Mononuclear cell (primary cell): Measurements from ENCODE around the gene LYVE1. TPM values are rescaled to one million over a fixed set of nuclear protein-coding genes. Genes with fewer than 3 reads are reported as not detected.
"Not testable (repeated sequence)": the region's sequence is repeated elsewhere in the genome, so short reads cannot be mapped to it uniquely, and the experiment has no call there.

Source experiments
- H3K27me3 ChIP-seq: 2 replicates; pipeline ENCODE4 v1.6.0; 2011; ENCODE audit warnings: low read length, control low read depth; ENCODE audit not compliant: insufficient read depth
- H3K4me1 ChIP-seq: 2 replicates; pipeline ENCODE4 v1.5.1; 2011; ENCODE audit warnings: mild to moderate bottlenecking, low read length, control low read depth; ENCODE audit not compliant: insufficient read depth
- H3K4me3 ChIP-seq: 2 replicates; pipeline ENCODE4 v1.5.1; 2011; ENCODE audit warnings: mild to moderate bottlenecking, low read length, moderate library complexity
- H3K9me3 ChIP-seq: 2 replicates; pipeline ENCODE4 v1.5.1; 2011; ENCODE audit warnings: low read depth, mild to moderate bottlenecking, control low read depth, low read length
- total RNA-seq: library from RNA; depleted of rRNA; stranded (reverse); fragments of >200 nt; gene quantifications from one replicate; pipeline ENCODE4 v1.2.3, GENCODE V29; 2012

Gene LYVE1
- total RNA-seq, 1 donor: under 0.01 TPM

DNA sequence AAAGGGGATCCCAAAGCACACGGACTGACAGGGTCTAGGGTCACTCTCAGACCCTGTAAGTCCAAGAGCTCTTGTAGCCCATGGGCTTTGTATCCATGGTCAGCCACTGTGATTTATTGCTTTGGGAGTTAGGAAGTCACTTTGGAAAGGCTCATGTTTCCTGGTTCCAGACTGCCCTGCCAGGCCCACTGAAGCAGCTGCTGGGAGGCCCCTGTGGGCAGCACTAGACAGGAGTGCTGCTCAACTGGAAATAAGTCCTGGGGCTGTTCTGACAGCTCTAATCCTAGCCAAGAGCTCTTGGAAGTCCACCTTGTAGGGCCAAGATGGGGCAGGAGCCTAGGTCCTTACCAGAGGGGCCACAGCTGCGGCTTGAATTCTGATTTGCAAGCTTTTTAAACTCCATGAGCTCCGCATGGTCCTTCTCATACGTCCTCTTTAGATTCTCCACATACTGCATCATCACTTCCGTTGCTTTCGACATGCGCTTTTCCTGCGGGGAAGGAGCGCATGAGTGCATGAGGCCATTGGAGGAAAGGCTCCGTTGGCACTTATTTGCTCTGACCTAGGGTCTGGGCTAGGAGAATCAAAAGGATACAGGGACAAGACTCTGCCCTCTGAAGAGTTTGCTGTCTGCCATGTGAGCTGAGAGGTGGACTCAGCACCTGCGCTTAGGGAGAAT, 32.2 kb upstream of the LYVE1 start:
- peaks cover 93% of the 10 kb centered on the region for H3K4me1 ChIP-seq

DNA sequence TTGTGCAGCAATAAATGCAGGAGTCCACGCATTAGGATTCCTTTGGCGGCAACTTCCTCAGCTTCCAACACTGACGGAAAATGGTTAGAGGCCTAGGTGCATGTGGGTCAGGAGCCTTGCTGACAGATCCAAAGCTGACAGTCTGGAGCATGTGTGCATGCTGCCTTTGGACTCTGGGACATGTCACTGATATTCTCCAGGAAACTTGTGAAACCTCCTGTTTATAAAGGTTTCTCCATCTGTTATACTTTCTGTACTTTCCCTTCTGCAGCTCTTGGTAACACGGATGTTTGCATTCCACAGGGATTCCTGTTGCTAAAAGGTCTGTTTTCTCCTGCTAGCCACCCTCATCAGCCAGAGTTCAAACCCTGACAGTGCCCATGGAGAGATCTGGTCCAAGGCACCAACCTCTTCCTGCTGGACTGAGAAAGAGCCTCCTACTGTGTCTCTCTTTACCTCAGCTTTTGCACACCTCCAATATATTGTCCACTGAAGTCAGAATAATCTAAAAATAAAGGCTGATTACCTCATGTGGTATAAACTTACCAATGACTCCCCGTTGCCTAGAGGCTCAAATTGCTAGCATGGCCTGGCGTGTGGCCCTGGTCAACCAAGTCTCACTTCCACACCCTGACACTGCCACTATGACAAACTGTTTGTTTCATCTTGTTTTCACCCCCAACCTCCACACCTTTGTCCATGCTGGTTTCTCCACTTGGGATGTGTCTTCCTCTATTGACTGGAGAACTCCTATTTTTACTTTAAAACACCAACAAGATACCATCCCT, 31.1 kb upstream of the LYVE1 start:
- H3K4me1 ChIP-seq: peaks cover 81% of the 10 kb centered on the region
- no peak overlapping the region for H3K4me3 ChIP-seq
- no peaks in the 10 kb centered on the region for H3K9me3 ChIP-seq
- no peaks in the 10 kb centered on the region for H3K27me3 ChIP-seq

More for the DNA sequence above, 32.2 kb upstream of the LYVE1 start:
- no peak overlapping the region for H3K4me3 ChIP-seq
- no peaks in the 10 kb centered on the region for H3K9me3 ChIP-seq
- no peaks in the 10 kb centered on the region for H3K27me3 ChIP-seq

DNA sequence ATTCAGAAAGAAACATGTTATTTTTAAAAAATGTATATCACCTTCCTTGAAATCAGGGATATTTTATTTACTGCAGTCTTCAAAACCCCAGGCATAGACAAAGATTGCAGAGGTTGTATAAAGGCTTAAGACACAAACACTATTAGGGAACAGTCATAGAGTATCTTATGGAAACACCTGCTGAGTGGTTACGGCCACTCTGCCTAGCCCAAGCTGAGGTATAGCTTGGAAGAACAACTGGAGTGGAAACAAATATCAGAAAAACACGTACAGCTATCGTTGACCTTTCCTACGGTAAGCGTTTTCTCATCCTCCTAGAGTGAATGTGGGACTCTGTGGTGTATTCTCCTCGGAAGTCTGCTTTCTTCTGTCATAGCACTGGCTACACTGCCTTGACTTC, 30.4 kb upstream of the LYVE1 start:
- Histone ChIP-seq H3K4me3 (no peak overlapping the region), H3K4me1 (peaks cover 74% of the 10 kb centered on the region), H3K9me3 (no peaks in the 10 kb centered on the region), H3K27me3 (no peaks in the 10 kb centered on the region)

DNA sequence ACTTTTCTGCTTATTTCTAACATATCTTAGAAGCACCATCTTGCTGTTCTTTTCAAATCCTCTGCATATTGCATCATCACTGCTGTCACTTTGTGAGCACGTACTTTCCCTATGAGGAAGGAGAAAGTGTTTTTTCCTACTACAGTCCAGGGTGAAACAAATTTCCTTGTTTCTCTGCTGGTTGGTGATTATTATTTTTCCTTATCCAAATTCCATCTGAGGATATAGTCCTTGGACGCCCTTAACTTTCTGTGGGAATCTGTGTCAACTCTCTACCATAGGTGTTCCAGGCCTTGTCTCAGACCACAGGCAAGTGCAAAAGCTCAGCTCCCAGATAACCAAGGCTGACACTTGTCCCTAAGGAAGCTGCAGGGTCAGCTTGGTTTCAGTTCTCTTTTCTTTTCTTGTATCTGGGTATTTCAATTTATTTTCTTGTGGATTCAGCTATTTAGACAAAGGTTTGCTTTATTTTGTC, 29.4 kb upstream of the LYVE1 start:
- Histone ChIP-seq H3K4me3 (no peak overlapping the region), H3K9me3 (no peaks in the 10 kb centered on the region), H3K4me1 (peaks cover 72% of the 10 kb centered on the region), H3K27me3 (no peaks in the 10 kb centered on the region)

DNA sequence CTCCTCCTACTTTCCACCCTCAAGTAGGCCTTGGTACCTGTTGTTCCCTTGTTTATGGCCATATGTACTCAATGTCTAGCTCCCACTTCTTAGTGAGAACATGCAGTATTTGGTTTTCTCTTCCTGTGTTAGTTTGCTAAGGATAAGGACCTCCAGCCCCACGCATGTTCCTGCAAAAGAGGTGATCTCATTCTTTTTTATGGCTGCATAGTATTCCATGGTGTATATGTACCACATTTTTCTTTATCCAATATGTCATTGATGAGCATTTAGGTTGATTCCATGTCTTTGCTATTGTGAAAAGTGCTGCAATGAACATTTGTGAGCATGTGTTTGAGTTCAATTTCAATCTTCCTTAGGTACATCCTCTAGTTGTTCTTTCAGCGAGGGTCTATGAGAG, 27.4 kb upstream of the LYVE1 start:
- H3K27me3 ChIP-seq, H3K4me3 ChIP-seq, H3K9me3 ChIP-seq: not testable (repeated sequence)
- peaks cover 69% of the 10 kb centered on the region for H3K4me1 ChIP-seq

DNA sequence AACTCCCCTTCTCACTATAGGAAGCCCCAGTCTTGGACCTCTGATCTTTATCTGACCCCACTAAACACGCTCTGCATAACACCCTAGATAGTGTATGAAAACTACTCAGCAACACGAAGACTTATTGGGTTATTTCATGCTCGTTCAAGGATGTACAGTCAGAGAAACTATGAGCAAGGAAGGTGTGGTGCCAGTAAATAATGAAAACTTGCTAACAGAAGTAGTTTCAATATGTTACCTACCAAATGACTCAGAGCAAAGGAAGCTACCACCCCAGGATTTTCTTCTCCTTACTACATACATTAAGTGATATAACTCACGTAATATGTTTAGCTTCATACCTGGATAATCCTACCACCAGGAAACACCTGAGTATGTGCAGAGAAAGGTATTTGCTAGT, 25.9 kb upstream of the LYVE1 start:
- Histone ChIP-seq H3K27me3 (no peaks in the 10 kb centered on the region), H3K9me3 (no peaks in the 10 kb centered on the region), H3K4me1 (peaks cover 55% of the 10 kb centered on the region), H3K4me3 (no peak overlapping the region)

DNA sequence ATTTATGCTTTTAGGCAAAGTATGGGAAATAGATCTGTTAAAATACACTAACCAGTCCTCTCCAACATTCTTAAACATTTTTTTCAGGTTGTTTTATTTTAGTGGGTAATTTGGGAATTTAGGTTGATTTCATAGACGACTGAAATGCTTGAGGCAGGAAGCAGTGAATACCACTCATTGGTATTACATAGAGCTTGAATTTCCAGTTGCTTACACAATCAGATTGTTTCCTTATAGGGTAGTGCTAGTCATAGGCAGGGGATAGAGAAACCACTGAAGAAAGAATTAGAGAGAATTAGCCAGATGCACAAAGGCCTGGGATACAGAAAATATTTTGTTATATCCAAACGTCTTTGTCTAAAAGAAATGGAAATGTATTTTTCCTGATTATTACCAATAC, 23.9 kb upstream of the LYVE1 start:
- Histone ChIP-seq H3K4me3 (no peak overlapping the region), H3K27me3 (no peaks in the 10 kb centered on the region), H3K4me1 (peaks cover 37% of the 10 kb centered on the region), H3K9me3 (no peaks in the 10 kb centered on the region)

DNA sequence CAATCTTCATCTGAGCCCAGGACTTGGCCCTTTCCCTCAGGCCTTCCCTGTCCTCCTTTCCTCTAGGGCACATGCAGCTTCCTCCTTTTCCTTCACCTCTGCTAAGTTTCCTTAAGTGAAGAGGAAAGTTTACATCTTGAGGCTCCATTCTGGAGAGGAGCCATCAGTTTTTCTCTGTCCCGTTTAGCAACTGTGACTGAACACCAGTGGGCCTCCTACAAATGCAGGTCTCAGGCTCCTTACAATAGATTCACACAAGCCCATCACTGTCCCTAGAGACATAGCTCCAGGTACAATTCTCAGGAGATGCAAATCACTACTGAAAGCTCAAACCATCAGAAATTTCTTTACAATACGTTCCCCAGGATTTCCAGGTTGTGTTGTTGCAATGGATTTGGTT, 23.3 kb upstream of the LYVE1 start:
- no peak overlapping the region for H3K4me3 ChIP-seq
- H3K4me1 ChIP-seq: peaks cover 31% of the 10 kb centered on the region
- no peaks in the 10 kb centered on the region for H3K9me3 ChIP-seq
- no peaks in the 10 kb centered on the region for H3K27me3 ChIP-seq

DNA sequence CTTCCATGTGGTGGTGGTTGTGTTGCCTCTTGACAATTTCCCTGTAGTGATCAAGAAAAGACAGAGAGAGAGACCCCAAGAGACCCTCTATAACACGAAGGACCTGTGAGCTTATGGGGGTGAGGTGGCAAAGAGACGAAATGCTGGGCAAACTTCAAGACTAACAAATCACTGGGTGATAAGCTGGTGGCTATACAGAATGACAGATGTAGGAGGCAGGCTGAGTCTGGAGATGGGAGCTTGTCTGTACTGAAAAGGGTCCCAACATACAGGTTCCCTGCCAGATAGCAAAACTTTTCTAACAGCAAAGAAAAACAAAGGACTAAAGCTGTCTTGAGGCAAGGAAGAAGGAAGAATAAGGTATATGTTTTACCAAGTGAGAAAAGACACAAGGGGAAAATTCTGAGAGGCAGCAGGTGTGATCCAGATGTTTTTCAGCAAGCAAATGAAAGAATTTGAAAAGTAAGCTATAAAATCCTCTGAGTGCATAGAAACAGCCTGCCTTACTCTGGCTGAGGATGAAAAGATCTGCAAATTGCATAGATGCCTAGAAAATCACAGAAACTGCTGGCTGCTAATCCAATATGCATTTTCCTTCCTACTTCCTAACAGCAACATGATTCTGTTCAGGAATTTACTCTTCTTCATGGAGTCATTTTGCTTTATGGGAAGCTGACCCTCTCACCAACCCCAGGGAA, 21.9 kb upstream of the LYVE1 start:
- peaks cover 25% of the 10 kb centered on the region for H3K4me1 ChIP-seq
- no peaks in the 10 kb centered on the region for H3K27me3 ChIP-seq

DNA sequence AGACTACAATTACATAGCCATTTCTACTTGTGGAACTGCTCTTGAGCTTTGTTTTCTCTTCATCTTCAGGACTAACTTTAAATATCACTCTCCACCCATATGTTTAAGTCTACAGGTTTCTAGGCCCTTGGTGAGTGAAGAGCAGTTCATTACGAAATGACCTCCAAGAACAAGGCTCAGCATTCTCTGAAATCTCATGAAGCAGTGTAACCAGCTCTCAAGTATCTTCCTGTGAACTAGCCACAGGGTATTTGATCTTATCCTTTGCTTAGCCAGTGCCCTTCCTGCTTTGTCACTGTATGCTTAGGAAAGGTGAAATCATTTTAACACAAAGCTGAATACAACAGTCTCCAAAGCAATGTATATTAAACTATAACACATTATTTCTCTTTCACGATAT, 20.4 kb upstream of the LYVE1 start:
- H3K4me3 ChIP-seq: no peak overlapping the region
- H3K9me3 ChIP-seq: no peaks in the 10 kb centered on the region
- no peaks in the 10 kb centered on the region for H3K27me3 ChIP-seq

More for the DNA sequence above, 21.9 kb upstream of the LYVE1 start:
- H3K9me3 ChIP-seq: no peaks in the 10 kb centered on the region
- no peak overlapping the region for H3K4me3 ChIP-seq

DNA sequence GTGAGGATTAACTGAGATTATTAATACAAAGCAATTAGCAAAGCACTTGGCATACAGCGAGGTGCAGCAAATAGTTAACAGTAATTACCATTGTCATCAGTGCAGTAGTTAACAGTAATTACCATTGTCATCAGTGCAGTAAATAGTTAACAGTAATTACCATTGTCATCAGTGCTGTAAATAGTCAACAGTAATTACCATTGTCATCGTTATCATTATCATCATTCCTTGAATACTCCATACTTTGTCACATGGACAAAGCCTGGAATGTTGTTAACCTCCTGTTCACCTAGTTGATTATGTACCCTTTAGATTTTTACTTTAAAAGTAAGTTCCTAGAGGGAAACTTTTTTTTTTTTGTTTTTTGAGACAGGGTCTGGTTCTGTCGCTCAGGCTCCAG, 19.5 kb upstream of the LYVE1 start:
- Histone ChIP-seq H3K9me3 (no peaks in the 10 kb centered on the region), H3K4me1 (peaks cover 32% of the 10 kb centered on the region), H3K27me3 (no peaks in the 10 kb centered on the region), H3K4me3 (no peak overlapping the region)

More for the DNA sequence above, 20.4 kb upstream of the LYVE1 start:
- peaks cover 29% of the 10 kb centered on the region for H3K4me1 ChIP-seq

DNA sequence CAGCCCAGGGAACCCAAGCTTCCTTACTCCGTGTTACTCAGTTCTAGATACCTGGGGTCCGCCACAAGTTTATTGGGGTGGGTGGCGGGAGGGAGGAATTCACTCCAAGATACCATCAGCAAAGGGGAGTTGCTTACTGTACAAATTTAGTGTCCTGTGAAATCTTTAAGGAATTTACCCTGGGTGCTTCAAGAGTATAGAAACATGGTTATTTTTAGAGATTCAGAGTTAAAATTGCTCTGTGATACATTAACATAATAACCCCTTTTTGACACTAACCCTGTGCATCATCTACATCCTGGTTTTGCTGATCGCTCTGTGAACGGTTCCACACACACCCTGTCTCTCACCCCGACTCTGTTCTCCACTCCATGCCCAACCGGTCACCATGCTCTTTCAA, 18.9 kb upstream of the LYVE1 start:
- H3K4me1 ChIP-seq: peaks cover 35% of the 10 kb centered on the region
- H3K27me3 ChIP-seq: no peaks in the 10 kb centered on the region
- no peaks in the 10 kb centered on the region for H3K9me3 ChIP-seq
- no peak overlapping the region for H3K4me3 ChIP-seq

DNA sequence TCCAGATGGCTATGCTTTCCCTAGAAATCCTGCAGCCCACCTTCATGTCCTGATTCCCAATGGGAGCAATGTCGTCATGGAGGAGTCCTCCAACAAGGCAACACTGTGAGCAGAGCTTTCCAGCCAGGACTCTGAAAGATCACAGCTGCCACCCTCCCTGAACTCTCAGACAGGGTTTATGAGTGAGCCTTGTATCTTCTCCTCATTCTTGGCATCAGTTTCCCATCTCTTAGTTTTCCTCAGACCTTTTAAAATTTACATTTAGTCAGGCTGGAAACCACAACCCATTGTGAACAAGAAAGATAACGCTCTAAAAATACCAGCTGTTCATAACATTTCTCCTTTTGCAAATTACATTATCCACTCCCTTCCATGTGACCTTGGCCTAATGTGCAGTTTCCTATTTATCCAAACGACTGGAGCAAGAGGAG, 15.6 kb upstream of the LYVE1 start:
- Histone ChIP-seq H3K4me1 (peaks cover 52% of the 10 kb centered on the region), H3K9me3 (no peaks in the 10 kb centered on the region), H3K4me3 (no peak overlapping the region)

DNA sequence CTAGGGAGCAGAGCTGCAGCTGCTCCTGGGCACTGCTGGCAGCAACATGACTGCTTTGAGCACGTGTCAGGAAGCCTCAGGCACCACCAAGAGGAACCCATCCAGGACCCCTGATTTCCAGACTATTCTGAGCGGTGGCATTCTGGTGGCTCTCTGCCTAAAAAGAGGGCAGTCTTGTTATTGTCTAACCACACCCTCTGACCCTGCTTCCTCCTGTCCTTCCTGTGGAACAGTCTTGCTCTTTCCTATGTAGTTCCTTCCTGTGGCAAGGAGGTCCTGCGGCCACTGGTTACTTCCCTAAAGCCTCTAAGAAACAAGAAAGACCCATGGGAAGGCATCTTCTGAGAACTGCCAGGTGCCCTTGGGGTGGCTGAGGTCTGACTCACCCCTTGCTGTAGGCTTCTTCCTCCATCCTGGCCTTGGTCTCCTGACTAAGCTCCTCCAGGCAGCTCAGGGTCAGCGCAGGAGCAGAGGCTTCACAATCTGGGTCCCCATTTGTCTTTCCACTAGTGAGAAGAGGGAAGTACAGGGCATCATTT, 13.1 kb upstream of the LYVE1 start:
- Histone ChIP-seq H3K9me3 (no peaks in the 10 kb centered on the region), H3K4me3 (no peak overlapping the region), H3K4me1 (peaks cover 60% of the 10 kb centered on the region), H3K27me3 (no peaks in the 10 kb centered on the region)

More for the DNA sequence above, 15.6 kb upstream of the LYVE1 start:
- no peaks in the 10 kb centered on the region for H3K27me3 ChIP-seq

DNA sequence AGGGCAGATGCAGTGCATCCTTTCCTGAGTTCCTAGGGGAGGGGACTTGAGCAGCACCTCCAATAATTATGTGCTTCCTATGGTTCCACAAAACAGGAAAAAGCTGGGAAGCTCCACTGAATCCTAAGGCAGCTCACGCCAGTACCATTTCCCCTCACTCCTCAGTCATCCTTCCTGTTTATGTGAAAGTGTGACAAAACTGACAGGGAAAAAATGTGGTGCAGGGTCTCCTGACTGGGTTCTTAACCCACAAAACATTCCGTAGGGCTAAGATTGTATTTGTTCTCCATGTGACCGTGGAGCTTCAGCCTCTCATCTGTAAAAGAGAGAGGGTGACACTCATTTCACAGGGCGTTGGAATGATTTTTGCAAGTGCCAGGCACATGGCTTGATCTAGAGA, 12.2 kb upstream of the LYVE1 start:
- peaks cover 60% of the 10 kb centered on the region for H3K4me1 ChIP-seq
- H3K9me3 ChIP-seq: no peaks in the 10 kb centered on the region
- no peak overlapping the region for H3K4me3 ChIP-seq
- H3K27me3 ChIP-seq: no peaks in the 10 kb centered on the region
